ENCODE results near the gene OARD1.

DNA sequence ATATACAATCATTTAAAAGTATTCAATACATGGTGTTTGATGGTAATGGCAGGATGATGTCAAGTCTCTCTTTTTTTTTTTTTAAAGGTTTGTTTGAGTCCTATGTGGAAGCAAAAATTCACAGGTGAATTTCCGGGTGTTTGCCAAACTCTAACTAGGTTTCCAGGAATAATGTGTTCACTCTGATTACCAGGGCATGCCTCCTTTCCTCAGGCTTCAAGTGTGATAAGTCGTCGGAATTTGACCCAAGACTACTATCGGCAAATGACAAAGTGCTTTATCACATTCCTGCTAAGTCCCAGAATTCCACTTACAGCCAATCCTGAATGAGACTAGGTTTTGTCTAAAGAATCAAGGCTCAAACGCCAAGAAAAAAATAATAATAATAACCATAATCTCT lies 7.3 kb downstream of the OARD1 start:
- TF ChIP-seq, protein P1, sequence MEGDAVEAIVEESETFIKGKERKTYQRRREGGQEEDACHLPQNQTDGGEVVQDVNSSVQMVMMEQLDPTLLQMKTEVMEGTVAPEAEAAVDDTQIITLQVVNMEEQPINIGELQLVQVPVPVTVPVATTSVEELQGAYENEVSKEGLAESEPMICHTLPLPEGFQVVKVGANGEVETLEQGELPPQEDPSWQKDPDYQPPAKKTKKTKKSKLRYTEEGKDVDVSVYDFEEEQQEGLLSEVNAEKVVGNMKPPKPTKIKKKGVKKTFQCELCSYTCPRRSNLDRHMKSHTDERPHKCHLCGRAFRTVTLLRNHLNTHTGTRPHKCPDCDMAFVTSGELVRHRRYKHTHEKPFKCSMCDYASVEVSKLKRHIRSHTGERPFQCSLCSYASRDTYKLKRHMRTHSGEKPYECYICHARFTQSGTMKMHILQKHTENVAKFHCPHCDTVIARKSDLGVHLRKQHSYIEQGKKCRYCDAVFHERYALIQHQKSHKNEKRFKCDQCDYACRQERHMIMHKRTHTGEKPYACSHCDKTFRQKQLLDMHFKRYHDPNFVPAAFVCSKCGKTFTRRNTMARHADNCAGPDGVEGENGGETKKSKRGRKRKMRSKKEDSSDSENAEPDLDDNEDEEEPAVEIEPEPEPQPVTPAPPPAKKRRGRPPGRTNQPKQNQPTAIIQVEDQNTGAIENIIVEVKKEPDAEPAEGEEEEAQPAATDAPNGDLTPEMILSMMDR (IDR thresholded peaks at IDR 0.05) = no peak
- TF ChIP-seq POLR2AphosphoS5 (IDR thresholded peaks at IDR 0.05) (no peak), POLR2A (IDR thresholded peaks at IDR 0.05) (no peak)

All from breast epithelium (tissue), 3 donors.